AG20443 (cell line): ENCODE data around the gene COPS3.
A peak's percentile ranks its signal among the peaks of the same experiment; 100 is the strongest.

Source experiments
- DNase-seq: peaks from one replicate; pipeline ENCODE4 v3.0.0; 2012; ENCODE audit warnings: low spot score, mixed read lengths

Gene COPS3

GRCh38 chr17:17280613-17281549 is at the start of gene COPS3:
Gene COPS3 (minus strand): TSS chr17:17281246. CDS start chr17:17281186, 60 bp downstream.
- DNase-seq: peak; percentile 99

GRCh38 chr17:17328251-17328650 is 47.2 kb upstream of the COPS3 start:
- DNase-seq: peak; percentile 6

GRCh38 chr17:17326275-17326875 is 45.3 kb upstream of the COPS3 start:
- DNase-seq: no peak

GRCh38 chr17:17325816-17326215 is 44.8 kb upstream of the COPS3 start:
- peak; percentile 5 for DNase-seq

- DNase-seq: peak; percentile 9
Observed at GRCh38 chr17:17325228-17325627, 44.2 kb upstream of the COPS3 start.

- DNase-seq: no peak
Observed at GRCh38 chr17:17324616-17325015, 43.6 kb upstream of the COPS3 start.

- peak; percentile 9 for DNase-seq
Observed at GRCh38 chr17:17322516-17323510, 41.8 kb upstream of the COPS3 start.

GRCh38 chr17:17321356-17322025 is 40.4 kb upstream of the COPS3 start:
- peak; percentile 5 for DNase-seq

- DNase-seq: peak; percentile 7
Observed at GRCh38 chr17:17320911-17321220, 39.8 kb upstream of the COPS3 start.

GRCh38 chr17:17320188-17320910 is 39.3 kb upstream of the COPS3 start:
- peak; percentile 5 for DNase-seq

- no peak for DNase-seq
Observed at GRCh38 chr17:17315142-17315821, 34.2 kb upstream of the COPS3 start.

GRCh38 chr17:17314501-17315071 is 33.5 kb upstream of the COPS3 start:
- DNase-seq: peak; percentile 11

GRCh38 chr17:17313350-17313991 is 32.4 kb upstream of the COPS3 start:
- DNase-seq: peak; percentile 29

GRCh38 chr17:17309356-17309755 is 28.3 kb upstream of the COPS3 start:
- DNase-seq: no peak

- DNase-seq: peak; percentile 10
Observed at GRCh38 chr17:17305281-17305801, 24.3 kb upstream of the COPS3 start.

- DNase-seq: no peak
Observed at GRCh38 chr17:17304521-17304985, 23.5 kb upstream of the COPS3 start.

GRCh38 chr17:17303847-17304490 is 22.9 kb upstream of the COPS3 start:
- DNase-seq: no peak

- DNase-seq: peak; percentile 95
Observed at GRCh38 chr17:17303010-17303846, 22.2 kb upstream of the COPS3 start, which contains the start of gene NT5M. Gene NT5M (plus strand): TSS chr17:17303373. CDS start chr17:17303551, 178 bp downstream.
